NOMO-1 treated with DMSO at 0.1 percent for 48 hours (cell line): ENCODE measurements around the gene BYSL.

ENCODE experiments used
- DNase-seq: peaks from one replicate; lab custom pipeline; 2025; ENCODE audit not compliant: unreplicated experiment; lab: John Stamatoyannopoulos, UW

The BYSL gene

GRCh38 chr6:41914869-41915530, 6.3 kb upstream of the BYSL start:
- DNase-seq: no peak

- no peak for DNase-seq
These were observed 3.8 kb upstream of the BYSL start for GRCh38 chr6:41917528-41917927.

GRCh38 chr6:41921712-41921998, 356 bp downstream of the BYSL start:
- DNase-seq: no peak

- no peak for DNase-seq
These were observed 855 bp downstream of the BYSL start for GRCh38 chr6:41922154-41922553.

- DNase-seq: no peak
These were observed 6.0 kb downstream of the BYSL start for GRCh38 chr6:41927253-41927652.

GRCh38 chr6:41929924-41930323, 8.6 kb downstream of the BYSL start:
- DNase-seq: no peak

GRCh38 chr6:41931792-41932191, 10.5 kb downstream of the BYSL start:
- DNase-seq: no peak

GRCh38 chr6:41932378-41932777, 11.1 kb downstream of the BYSL start:
- DNase-seq: no peak

- DNase-seq: peak; percentile 38
These were observed 13.2 kb downstream of the BYSL start for GRCh38 chr6:41934278-41935192.

GRCh38 chr6:41935193-41935574, 13.9 kb downstream of the BYSL start:
- no peak for DNase-seq

GRCh38 chr6:41935685-41936072, 14.4 kb downstream of the BYSL start:
- DNase-seq: no peak

- peak; percentile 96 for DNase-seq
These were observed 15.0 kb downstream of the BYSL start for GRCh38 chr6:41936073-41936837.

- DNase-seq: no peak
These were observed 16.2 kb downstream of the BYSL start for GRCh38 chr6:41937472-41937860.

GRCh38 chr6:41937861-41938574, 16.7 kb downstream of the BYSL start:
- peak; percentile 92 for DNase-seq

- peak; percentile 41 for DNase-seq
These were observed 17.4 kb downstream of the BYSL start for GRCh38 chr6:41938590-41939175.

GRCh38 chr6:41939176-41939847, 18.0 kb downstream of the BYSL start:
- peak; percentile 82 for DNase-seq

- peak; percentile 25 for DNase-seq
These were observed 18.8 kb downstream of the BYSL start for GRCh38 chr6:41939848-41940758.

GRCh38 chr6:41940759-41941279, 19.5 kb downstream of the BYSL start:
- peak; percentile 52 for DNase-seq
